GM18511 (cell line): ENCODE data around the gene MYRFL.
"Not testable (repeated sequence)": the region's sequence is repeated elsewhere in the genome, so short reads cannot be mapped to it uniquely, and the experiment has no call there.

Source experiments
- ATAC-seq: cut with Tn5 transposase; IDR thresholded peaks from one replicate; pipeline ENCODE4 v1.9.1; 2021; ENCODE audit warnings: mild to moderate bottlenecking, moderate library complexity; ENCODE audit not compliant: unreplicated experiment

The MYRFL gene

GRCh38 chr12:69984241-69984640 lies 159.2 kb downstream of the MYRFL start:
- ATAC-seq = no peak

GRCh38 chr12:69985656-69986055 lies 160.6 kb downstream of the MYRFL start:
- no peak for ATAC-seq

DNA sequence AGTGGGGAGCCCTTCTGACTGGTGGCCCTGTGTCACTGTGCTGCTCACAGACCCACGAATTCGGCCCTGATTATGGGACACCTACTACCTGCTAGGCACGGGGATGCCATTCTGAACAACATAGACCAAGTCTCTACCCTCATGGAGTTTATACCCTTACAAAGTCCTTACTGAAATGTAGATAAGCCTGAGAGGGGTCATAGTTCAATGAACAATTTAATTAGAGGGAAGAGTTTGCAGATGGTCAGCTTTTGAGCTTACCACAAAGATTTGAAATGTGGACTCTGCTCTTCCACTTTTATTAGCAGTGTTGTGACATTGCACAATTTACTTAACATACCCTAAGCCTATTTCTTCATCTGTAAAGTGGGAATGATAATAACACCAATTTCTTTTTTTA lies 161.1 kb downstream of the MYRFL start:
- no peak for ATAC-seq

DNA sequence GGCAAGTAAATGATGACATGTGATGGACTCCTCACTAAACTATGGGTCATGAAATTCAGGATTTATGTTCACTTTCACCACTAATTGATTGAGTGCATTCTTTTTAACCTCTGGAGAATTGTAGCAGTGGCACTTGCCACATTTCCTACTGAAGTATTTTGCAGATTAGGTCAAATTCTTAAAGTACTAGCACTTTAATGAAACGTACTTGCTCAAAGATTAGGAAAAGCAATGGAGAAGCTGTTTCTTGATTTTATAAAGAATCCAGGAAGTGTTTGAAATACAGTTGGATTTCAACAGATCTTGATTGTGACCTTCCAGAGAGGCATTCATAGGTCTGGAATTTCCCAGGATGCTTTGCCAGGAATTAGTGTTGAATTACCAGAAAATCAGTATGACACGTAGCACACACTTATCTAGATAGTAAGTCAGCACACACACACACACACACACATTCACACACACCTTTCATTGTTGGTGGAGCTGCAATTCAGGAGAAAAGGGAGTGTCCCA lies 162.6 kb downstream of the MYRFL start:
- no peak for ATAC-seq

GRCh38 chr12:69988481-69989321 lies 163.7 kb downstream of the MYRFL start:
- no peak for ATAC-seq

DNA sequence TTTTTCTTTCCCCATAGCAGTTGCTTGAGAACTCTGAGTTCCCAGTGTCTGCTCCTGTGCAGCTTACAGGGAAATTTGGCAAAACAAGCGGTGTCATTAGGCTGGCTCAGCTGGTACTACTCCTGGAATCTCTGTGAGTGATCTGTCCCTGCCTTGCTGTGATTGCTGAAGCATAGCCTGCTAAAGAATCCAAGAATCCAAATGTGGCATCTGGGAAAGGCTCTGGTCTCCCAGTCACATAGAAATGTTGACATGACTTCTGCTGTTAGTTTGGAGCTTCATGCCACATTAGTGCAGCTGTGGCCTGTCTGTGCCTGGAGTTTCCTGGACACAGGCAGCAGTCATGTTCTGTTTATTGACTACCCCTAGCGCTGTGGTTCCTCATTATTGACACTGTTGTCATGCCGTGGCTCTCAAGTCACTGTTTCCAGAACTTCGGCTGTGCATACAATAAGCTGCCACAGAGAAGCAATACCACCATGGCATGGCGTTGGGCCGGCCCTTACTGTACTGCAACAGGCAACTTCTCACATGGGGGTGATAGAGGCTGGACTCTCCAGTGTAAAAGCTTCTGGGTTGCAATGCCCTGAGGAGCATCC lies 166.8 kb downstream of the MYRFL start:
- ATAC-seq = no peak

- no peak for ATAC-seq
Observed at GRCh38 chr12:69993433-69993832, 168.4 kb downstream of the MYRFL start.

DNA sequence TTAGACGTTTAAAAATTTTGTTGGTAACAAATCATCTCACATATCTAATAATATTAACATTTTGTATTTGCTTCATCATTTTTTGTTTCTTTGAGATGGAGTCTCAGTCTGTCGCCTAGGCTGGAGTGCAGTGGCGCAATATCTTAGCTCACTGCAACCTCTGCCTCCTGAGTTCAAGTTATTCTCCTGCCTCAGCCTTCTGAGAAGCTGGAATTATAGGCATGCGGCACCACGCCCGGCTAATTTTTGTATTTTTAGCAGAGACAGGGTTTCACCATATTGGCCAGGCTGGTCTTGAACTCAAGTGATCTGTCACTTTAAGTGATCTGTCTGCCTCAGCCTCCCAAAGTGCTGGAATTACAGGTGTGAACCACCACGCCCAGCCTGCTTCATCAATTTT lies 169.1 kb downstream of the MYRFL start:
- not testable (repeated sequence) for ATAC-seq

DNA sequence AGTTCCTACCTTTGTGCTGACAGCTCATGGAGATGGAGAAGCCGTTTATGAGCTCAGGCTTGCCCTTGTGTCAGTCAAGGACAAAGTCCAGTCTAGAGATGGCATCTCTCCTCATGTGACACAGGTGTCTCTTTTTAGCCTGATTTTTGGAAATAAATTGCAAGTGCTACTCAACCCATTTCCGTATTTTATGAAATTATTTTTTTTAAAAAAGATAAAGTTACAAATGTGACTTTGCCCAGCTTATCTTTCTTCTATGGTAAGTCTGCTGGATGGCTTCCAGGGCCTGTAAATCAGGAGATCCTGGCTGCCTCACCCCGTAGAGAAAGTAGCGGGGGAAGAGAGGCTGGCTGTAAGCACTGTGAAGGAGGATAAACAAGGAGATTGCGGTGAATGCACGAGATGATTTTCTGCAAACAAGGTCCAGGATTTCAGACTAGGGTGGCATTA lies 169.7 kb downstream of the MYRFL start:
- no peak for ATAC-seq

GRCh38 chr12:69996241-69996640 lies 171.2 kb downstream of the MYRFL start:
- ATAC-seq = no peak

DNA sequence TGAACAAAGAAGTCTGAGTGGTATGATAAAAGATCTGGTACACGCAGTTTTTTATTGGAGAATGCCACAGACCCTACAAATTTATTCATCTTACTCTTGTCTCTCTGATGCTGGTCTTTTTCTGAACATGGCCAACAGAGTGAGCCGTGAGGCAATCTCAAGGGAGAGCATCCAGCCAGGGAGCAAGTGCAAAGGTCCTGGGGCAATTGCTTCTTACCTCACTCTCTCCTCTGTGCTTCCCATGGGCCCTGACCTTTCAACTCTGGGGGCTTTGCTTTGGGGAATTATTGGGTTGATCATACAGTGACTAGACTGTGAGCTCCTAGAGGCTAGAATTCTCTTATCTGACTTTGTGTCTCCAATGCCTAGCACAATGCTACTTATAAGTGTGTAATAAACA lies 171.7 kb downstream of the MYRFL start:
- ATAC-seq = no peak

GRCh38 chr12:69998011-69998410 lies 173.0 kb downstream of the MYRFL start:
- ATAC-seq = no peak

- ATAC-seq = no peak
Observed at GRCh38 chr12:69998922-69999321, 173.9 kb downstream of the MYRFL start.

DNA sequence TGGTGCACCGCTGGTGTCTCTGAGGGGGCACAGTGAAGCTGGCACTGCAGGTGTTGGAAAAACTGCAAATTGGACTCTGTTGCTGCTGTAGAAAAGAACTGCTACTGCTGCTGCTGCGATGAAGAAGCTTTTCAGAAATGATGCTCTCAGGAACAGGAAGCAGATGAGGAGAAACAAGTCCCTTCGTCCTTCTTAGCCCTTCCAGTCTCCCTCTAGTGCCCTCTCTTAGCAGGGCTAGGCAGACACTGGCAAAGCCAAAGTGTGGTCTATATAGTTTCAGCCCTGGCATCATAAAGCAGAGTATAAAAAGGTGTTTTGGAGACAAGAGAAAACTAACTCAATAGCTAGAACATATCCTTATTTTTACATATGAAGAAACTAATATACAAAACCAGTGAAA lies 174.5 kb downstream of the MYRFL start:
- ATAC-seq = no peak

DNA sequence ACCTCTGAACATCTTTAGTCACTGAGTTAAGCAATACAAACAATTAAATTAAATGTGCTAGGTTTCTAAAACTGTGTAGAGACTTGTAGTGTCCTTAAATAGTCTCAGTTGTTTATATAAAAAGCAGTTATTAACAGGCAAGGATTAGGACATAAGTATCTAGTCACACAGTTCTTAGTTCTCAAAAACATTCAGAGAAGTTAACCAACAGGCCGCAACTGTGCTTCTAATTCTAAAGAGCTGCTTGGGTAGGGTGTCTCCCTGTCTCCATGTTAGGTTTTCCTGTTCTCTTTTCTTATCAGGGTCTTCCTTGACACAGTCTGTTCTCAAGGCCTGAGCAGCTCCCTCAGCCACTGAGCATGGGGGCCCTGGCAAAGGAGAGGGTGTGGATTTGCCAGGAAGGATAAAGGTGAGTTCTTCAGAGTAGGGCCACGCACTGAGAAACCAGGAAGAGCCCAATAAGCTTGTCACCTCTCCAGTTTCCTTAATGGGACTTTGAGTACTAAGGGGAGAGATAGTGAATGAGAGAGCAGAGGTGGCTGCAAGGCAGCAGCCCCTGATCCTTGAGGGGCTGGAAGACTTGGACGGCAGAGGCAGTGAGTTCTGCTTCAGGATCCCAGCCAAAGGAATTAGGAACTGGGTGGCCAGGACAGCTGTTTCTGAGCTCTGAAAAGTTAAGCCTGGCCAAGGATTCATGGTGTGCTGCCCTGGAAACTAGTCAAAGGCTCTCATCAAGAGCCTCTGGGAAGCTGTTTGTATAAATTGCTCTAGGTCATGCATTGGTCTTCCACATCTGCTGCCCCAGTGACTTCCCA lies 177.3 kb downstream of the MYRFL start:
- ATAC-seq = no peak

GRCh38 chr12:70002912-70003255 lies 177.9 kb downstream of the MYRFL start:
- no peak for ATAC-seq

DNA sequence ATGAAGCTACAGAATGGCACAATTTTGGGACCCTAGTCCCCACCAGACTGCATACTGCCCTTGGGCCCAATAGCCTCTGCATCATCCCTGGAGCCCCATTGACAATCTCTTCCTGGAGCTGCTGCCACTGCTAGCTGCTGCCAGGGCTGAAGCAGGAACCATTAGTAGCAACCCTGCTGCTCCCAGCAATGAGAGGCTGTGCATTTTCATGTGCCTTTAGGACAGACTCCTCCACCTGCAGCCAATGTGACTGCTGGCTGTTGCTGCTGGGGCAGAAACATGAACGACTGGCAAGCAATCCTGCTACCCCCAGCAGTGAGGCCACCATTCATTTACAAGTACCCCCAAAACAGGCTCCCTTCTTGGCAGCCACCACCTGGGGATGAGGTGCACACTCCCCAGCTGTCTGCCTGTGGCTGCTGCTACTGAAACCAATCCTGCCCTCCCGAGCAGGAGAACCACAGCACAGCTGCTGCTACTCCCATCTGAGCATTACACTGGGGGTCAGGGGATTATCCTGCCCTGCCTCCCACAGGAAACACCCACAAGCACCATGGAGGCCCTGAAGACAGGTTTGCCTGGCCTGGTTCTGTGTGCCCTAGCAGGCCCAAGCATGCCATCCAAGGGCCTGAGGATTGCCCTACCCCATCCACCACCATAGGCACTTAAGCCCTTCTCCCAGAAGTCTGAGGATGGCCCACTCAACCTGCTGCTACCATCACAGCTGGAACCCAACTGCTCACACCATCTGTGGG lies 181.0 kb downstream of the MYRFL start:
- ATAC-seq = no peak

DNA sequence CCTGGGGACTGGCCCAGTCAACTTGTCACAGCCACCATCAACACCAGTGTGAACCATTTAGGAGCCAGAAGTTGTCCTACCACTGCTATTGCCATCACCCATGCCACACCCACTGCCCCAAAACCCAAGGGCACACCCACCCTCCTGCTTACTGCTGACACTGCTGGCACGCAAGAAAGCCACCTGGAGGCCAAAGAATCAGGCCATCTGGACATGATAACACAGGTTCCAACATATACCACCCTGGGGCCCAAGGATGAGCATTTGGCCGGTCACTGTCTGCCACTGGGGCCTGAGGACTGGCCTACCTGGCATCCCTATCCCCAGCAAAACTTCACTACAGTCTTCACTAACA lies 181.6 kb downstream of the MYRFL start:
- no peak for ATAC-seq

- ATAC-seq = no peak
Observed at GRCh38 chr12:70007687-70008086, 182.7 kb downstream of the MYRFL start.
